ENCODE results near the gene DLL1.

Gene DLL1

GRCh38 chr6:170273191-170273590, 17.7 kb downstream of the DLL1 start:
- POLR2A ChIA-PET (ENCODE audit: low non-redundant PET): no interaction called here
- H3K27ac ChIP-seq: no peak overlapping the region
- no peak for DNase-seq (ENCODE audit: low spot score)
- CTCF ChIA-PET: no interaction called here
- TF ChIP-seq, protein P1, sequence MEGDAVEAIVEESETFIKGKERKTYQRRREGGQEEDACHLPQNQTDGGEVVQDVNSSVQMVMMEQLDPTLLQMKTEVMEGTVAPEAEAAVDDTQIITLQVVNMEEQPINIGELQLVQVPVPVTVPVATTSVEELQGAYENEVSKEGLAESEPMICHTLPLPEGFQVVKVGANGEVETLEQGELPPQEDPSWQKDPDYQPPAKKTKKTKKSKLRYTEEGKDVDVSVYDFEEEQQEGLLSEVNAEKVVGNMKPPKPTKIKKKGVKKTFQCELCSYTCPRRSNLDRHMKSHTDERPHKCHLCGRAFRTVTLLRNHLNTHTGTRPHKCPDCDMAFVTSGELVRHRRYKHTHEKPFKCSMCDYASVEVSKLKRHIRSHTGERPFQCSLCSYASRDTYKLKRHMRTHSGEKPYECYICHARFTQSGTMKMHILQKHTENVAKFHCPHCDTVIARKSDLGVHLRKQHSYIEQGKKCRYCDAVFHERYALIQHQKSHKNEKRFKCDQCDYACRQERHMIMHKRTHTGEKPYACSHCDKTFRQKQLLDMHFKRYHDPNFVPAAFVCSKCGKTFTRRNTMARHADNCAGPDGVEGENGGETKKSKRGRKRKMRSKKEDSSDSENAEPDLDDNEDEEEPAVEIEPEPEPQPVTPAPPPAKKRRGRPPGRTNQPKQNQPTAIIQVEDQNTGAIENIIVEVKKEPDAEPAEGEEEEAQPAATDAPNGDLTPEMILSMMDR (conservative IDR thresholded peaks at IDR 0.05; ENCODE audit: low read depth): no peak

GRCh38 chr6:170272341-170273065, 18.4 kb downstream of the DLL1 start:
- CTCF ChIA-PET: no interaction called here
- POLR2A ChIA-PET (ENCODE audit: low non-redundant PET): no interaction called here
- DNase-seq (ENCODE audit: low spot score): no peak
- no peak overlapping the region for H3K27ac ChIP-seq
- TF ChIP-seq, protein P1 (conservative IDR thresholded peaks at IDR 0.05; ENCODE audit: low read depth): no peak

- ChIA-PET POLR2A (ENCODE audit: low non-redundant PET) (no interaction called here), CTCF (no interaction called here)
- H3K27ac ChIP-seq: no peak overlapping the region
- no peak for DNase-seq (ENCODE audit: low spot score)
- TF ChIP-seq, protein P1 (conservative IDR thresholded peaks at IDR 0.05; ENCODE audit: low read depth): no peak
Observed at GRCh38 chr6:170271771-170272314, 19.0 kb downstream of the DLL1 start.

DNA sequence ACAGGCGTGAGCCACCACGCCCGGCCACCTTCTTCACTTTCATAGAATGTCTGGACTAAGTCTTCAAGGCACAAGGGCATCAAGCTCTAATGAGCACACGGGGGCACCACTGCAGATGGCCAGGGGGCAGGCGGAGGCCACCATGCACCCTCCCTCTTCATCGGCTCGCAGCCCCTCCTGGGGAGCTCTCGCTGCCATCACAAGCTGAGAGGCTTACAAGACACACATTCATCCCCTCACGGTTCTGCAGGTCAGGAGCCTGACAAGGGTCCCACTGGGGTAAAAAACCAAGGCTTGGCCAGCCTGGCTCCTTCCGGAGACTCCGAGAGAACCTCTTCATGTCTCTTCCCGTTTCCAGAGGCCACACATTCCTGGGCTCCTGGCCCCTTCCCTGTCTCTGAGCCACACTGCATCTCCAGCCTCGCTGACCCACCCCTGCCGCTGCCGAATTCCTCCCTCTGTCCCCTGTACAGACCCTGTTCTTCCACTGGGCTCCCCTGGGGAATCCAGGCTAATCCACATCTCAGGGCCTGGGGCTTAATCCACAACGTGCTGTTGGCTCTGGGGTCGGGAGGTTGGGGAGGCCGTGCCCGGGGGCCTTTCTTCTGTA, 19.8 kb downstream of the DLL1 start:
- no peak overlapping the region for H3K27ac ChIP-seq
- TF ChIP-seq, protein P1 (conservative IDR thresholded peaks at IDR 0.05; ENCODE audit: low read depth): no peak
- ChIA-PET CTCF (no interaction called here), POLR2A (ENCODE audit: low non-redundant PET) (no interaction called here)
- no peak for DNase-seq (ENCODE audit: low spot score)

- H3K27ac ChIP-seq: no peak overlapping the region
- POLR2A ChIA-PET (ENCODE audit: low non-redundant PET): no interaction called here
- CTCF ChIA-PET: interaction anchor here (0.7 kb wide), 1 partner anchor 12 kb away, joined by 3 read pairs; no protein-coding TSS in a partner anchor
- TF ChIP-seq, protein P1 (conservative IDR thresholded peaks at IDR 0.05; ENCODE audit: low read depth): no peak
- DNase-seq (ENCODE audit: low spot score): no peak
Observed at GRCh38 chr6:170269846-170270541, 20.9 kb downstream of the DLL1 start.

GRCh38 chr6:170269151-170269845, 21.6 kb downstream of the DLL1 start:
- DNase-seq (ENCODE audit: low spot score): no peak
- ChIA-PET CTCF (no interaction called here), POLR2A (ENCODE audit: low non-redundant PET) (interaction anchor here (0.7 kb wide), 1 partner anchor 90 kb away, joined by 3 read pairs; no protein-coding TSS in a partner anchor)
- H3K27ac ChIP-seq: no peak overlapping the region
- TF ChIP-seq, protein P1 (conservative IDR thresholded peaks at IDR 0.05; ENCODE audit: low read depth): no peak
